Activated CD8-positive, alpha-beta memory T cell treated with anti-CD3 and anti-CD28 coated beads for 48 hours (primary cell): Measurements from ENCODE around the gene ADAMTSL1.

Source experiments
- DNase-seq, 3 experiments: peaks; one replicate each; pipeline ENCODE4 v3.0.0-alpha.2; 2020; ENCODE audit warnings: low read depth in 2 of 3, low spot score in 2 of 3

The ADAMTSL1 gene

GRCh38 chr9:18605766-18606180 lies 131.8 kb downstream of the ADAMTSL1 start:
- no peak for DNase-seq

GRCh38 chr9:18606281-18606680 lies 132.3 kb downstream of the ADAMTSL1 start:
- no peak for DNase-seq

- DNase-seq, result no peak
Observed at GRCh38 chr9:18606846-18607245, 132.9 kb downstream of the ADAMTSL1 start.

GRCh38 chr9:18608371-18608770 lies 134.4 kb downstream of the ADAMTSL1 start:
- DNase-seq, result no peak

- no peak for DNase-seq
Observed at GRCh38 chr9:18610956-18611355, 137.0 kb downstream of the ADAMTSL1 start.

GRCh38 chr9:18611971-18612370 lies 138.0 kb downstream of the ADAMTSL1 start:
- no peak for DNase-seq

GRCh38 chr9:18614116-18614515 lies 140.2 kb downstream of the ADAMTSL1 start:
- no peak for DNase-seq

GRCh38 chr9:18614651-18615050 lies 140.7 kb downstream of the ADAMTSL1 start:
- DNase-seq, result no peak

GRCh38 chr9:18616976-18617375 lies 143.0 kb downstream of the ADAMTSL1 start:
- DNase-seq, result no peak

GRCh38 chr9:18617759-18618158 lies 143.8 kb downstream of the ADAMTSL1 start:
- no peak for DNase-seq

GRCh38 chr9:18618862-18619261 lies 144.9 kb downstream of the ADAMTSL1 start:
- no peak for DNase-seq

- no peak for DNase-seq
Observed at GRCh38 chr9:18622186-18622836, 148.4 kb downstream of the ADAMTSL1 start.

- no peak for DNase-seq
Observed at GRCh38 chr9:18623221-18624079, 149.5 kb downstream of the ADAMTSL1 start.

- no peak for DNase-seq
Observed at GRCh38 chr9:18626046-18626698, 152.2 kb downstream of the ADAMTSL1 start.

GRCh38 chr9:18629136-18629535 lies 155.2 kb downstream of the ADAMTSL1 start:
- DNase-seq, result no peak

GRCh38 chr9:18632632-18633403 lies 158.9 kb downstream of the ADAMTSL1 start:
- DNase-seq, result no peak

- no peak for DNase-seq
Observed at GRCh38 chr9:18636781-18637180, 162.8 kb downstream of the ADAMTSL1 start.

GRCh38 chr9:18638371-18639249 lies 164.7 kb downstream of the ADAMTSL1 start:
- no peak for DNase-seq

- DNase-seq, result no peak
Observed at GRCh38 chr9:18639911-18640310, 166.0 kb downstream of the ADAMTSL1 start.
